ENCODE measurements around the gene DDAH1. TPM values are rescaled to one million over a fixed set of nuclear protein-coding genes. Genes with fewer than 3 reads are reported as not detected.

DDAH1 gene
- total RNA-seq, 1 donor from 2014 or later = 57.9 TPM

GRCh38 chr1:85396194-85396593 lies 68.8 kb downstream of the DDAH1 start:
- no peak for DNase-seq (ENCODE audit: low read depth in 2 of 2)

DNA sequence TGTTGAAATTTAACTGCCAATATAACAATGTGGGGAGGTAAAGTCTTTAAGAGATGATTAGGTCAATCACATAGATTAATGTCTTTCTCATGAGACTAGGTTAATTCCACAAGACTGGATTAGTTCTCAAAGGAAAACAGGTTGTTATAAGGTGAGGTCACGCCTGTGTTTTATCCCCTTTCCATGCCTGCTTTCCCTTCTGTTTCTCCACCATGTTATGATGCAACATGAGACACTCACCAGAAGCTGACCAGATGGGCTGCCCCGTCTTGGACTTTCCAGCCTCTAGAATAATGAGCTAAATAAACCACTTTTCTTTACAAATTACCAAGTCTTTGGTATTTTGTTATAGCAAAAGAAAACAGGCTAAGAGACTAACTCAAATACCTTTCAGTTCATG lies 70.8 kb downstream of the DDAH1 start:
- no peak for DNase-seq (ENCODE audit: low read depth in 2 of 2)

- DNase-seq (ENCODE audit: low read depth in 2 of 2) = no peak
These were observed 71.5 kb downstream of the DDAH1 start for GRCh38 chr1:85393490-85393889.

DNA sequence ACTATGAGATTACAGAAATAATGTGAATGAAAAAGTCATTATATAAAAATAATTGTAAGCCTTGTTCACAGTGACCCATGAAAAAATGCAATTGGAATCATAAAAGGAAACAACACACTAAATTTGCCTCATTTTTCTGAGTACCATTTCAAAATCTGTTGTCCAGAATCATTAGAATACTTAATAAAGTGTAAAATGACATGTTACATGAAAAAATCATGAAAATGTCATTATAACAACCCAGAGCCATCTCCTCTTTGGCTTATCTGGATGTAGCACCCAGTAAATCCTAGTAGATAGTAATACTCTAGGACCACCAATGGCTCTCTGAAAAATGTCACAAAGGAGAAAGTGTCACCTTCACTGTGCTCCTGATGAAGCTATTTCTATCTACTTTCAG lies 76.5 kb downstream of the DDAH1 start:
- no peak for DNase-seq (ENCODE audit: low read depth in 2 of 2)

- DNase-seq (ENCODE audit: low read depth in 2 of 2) = peak; percentile 53 to 61
These were observed 77.2 kb downstream of the DDAH1 start for GRCh38 chr1:85387781-85388180.

- no peak for DNase-seq (ENCODE audit: low read depth in 2 of 2)
These were observed 78.8 kb downstream of the DDAH1 start for GRCh38 chr1:85386068-85386722.

DNA sequence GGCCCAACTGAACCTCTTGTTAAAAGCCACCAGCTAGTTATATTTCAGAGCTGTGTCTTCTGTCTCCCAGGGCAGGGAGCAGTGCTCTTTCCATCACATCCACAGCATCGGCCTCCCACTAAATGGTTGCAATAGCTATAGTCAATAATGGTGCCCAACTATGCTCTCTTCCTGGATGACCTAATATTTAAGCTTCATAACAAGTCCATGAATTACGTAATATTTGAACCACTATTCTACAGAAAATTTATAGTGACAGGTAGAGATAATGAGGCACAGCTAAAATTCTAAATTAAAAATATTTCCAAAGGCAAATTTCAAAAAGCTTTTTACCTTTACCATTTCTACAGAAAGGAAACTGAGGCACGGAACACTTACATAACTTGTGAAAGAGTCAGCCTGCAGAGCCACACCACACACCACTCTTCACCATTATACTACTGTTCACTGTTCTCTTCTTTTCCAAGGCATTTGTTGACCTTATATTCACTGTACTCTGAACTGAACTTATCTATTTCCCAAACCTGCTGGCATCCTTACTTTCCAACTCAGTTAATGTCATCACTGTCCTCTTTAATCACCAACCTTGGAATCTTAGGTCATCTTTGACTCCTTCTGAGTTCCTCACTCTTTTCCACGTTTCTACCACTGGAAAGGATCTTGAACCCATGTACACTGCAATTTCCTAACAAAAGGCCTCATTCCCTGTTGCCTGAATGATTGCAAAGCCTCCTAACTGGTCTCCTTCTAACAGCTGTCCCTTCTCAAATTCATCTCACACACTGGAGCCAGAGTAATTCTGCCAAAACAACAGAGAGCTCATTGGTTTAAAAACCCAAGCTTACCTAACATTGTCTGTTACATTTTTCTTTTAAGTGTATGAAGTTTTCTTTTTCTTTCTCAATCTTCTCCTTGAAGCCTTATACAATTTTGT lies 85.5 kb downstream of the DDAH1 start:
- DNase-seq (ENCODE audit: low read depth in 2 of 2) = no peak

- DNase-seq (ENCODE audit: low read depth in 2 of 2) = no peak
These were observed 86.4 kb downstream of the DDAH1 start for GRCh38 chr1:85378534-85378933.

GRCh38 chr1:85376356-85376755 lies 88.6 kb downstream of the DDAH1 start:
- DNase-seq (ENCODE audit: low read depth in 2 of 2) = no peak

DNA sequence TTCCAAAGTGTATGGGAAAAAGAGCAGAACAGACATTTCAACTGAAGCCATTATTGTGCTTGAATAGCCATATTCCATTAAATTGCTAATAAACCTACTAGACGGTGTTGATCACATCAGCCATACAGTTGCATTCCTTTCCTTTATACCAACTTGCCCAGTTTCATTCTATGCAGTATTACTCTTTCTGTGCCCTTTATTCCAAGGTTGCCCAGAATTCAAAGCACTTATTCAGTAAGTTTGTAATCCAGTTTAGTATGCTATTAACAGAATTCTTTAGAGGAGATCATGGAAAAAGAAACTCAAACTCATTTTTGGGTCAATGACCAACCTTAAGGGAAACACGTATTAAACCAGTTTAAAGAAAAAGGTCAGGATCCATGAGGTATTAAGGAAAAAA lies 89.5 kb downstream of the DDAH1 start:
- DNase-seq (ENCODE audit: low read depth in 2 of 2) = no peak

DNA sequence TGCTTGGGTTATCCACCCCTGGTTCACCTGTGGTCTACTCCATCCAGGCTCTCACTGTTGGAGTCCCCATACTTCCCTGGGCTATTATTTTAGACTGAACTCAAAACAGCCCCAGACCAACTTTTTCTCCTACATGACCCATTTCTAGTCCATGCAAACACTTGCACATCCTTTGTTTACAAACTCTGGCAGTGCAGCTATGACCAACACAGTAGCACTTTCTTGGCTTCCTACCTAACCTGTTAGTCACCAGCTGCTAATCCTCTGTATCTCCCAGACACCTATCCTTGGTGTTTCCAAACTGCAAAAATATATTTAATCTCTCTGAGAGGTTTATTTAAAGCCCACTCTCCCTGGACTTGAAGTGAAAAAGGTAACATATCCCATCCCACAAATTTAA lies 90.8 kb downstream of the DDAH1 start:
- peak; percentile 26 to 89 for DNase-seq (ENCODE audit: low read depth in 2 of 2)

GRCh38 chr1:85373378-85373708 lies 91.6 kb downstream of the DDAH1 start:
- DNase-seq (ENCODE audit: low read depth in 2 of 2) = no peak

GRCh38 chr1:85372683-85373377 lies 92.1 kb downstream of the DDAH1 start:
- DNase-seq (ENCODE audit: low read depth in 2 of 2) = peak; percentile 55 to 69

GRCh38 chr1:85371021-85371420 lies 93.9 kb downstream of the DDAH1 start:
- DNase-seq (ENCODE audit: low read depth in 2 of 2) = peak; percentile 31 to 41

DNA sequence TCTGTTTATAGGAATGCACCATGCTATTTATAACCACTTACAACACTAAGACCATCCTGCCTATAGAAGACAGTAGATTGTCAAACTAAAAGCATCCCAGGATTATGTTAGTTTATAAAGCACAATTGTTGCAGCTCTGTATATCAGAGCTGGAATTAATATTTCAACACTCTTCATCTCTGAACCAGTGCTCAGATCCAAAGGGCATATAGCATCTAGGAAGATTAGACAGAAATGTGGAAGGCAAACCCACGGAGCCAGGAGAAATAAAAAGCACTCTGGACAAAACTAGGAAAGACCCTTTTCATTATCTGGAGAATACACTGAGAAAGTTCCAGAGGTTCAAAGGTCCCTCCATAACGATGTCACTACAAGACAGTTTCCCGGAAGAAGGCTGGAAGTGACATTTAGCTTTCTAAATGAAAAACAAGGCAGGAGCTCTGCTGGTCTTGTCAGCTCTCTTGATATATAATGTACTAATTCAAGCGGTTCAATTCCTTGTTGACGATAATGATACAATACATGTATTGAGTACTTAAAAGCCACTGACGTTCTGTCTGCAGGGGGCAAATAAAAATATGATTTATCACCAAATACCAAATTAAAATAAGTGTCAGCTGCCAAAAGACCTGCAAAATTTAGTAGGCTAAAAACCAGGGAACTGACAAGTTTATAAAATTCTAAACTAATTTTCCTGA lies 96.7 kb downstream of the DDAH1 start:
- DNase-seq (ENCODE audit: low read depth in 2 of 2) = no peak

- peak; percentile 35 to 76 for DNase-seq (ENCODE audit: low read depth in 2 of 2)
These were observed 98.4 kb downstream of the DDAH1 start for GRCh38 chr1:85366391-85367170.

DNA sequence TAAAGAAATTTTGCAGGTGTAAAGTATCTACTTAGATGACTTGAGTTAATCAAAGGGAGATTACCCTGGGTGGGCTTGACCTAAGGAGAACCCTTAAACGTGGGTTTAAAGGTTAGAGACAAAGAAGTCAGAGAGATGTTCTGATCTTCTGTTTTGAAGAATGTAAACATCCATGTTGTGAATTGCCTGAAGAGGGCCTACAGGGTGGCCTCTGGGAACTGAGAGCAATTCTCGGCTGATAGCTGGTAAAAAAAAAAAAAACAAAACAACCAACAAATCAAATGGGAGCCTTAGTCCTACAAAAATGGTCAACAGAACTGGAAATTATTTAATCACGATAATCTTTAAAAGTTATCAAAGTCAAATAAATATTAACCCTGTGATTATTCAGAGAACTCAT lies 99.1 kb downstream of the DDAH1 start:
- DNase-seq (ENCODE audit: low read depth in 2 of 2) = no peak

DNA sequence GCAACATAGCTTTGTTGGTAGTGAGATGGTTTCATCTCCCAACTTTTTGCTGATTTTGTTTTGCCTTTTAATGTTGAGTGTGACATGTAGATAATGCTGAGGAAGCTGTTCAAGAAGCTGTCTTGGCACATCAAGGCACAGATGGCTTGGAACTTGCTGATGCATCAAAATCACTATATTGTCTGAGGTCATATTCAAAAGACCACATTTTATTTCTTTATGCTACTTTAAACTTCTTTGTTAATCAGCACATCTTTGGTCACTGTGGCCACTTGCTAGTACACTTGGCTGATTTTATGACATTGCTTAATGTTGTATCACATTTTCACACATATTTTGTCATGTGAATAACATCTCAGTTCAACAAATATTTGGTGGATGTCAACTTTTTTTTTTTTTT lies 101.4 kb downstream of the DDAH1 start:
- DNase-seq (ENCODE audit: low read depth in 2 of 2) = no peak

GRCh38 chr1:85363092-85363491 lies 101.9 kb downstream of the DDAH1 start:
- no peak for DNase-seq (ENCODE audit: low read depth in 2 of 2)

GRCh38 chr1:85361606-85362296 lies 103.2 kb downstream of the DDAH1 start:
- DNase-seq (ENCODE audit: low read depth in 2 of 2) = no peak

All from lung microvascular endothelial cell (primary cell).